Stimulated activated CD8-positive, alpha-beta memory T cell treated with anti-CD3 and anti-CD28 coated beads, Interleukin-4, amount 100 ng/mL, for 24 hours (primary cell): ENCODE results near the gene ADAM30.
A peak's percentile ranks its signal among the peaks of the same experiment; 100 is the strongest.

Experiments used
- DNase-seq: peaks from one replicate; pipeline ENCODE4 v3.0.0-alpha.2; 2020; ENCODE audit warnings: low read depth

The ADAM30 gene

GRCh38 chr1:119908661-119909060 lies 12.3 kb upstream of the ADAM30 start:
- DNase-seq, result no peak

GRCh38 chr1:119906927-119907652 lies 10.8 kb upstream of the ADAM30 start:
- no peak for DNase-seq

DNA sequence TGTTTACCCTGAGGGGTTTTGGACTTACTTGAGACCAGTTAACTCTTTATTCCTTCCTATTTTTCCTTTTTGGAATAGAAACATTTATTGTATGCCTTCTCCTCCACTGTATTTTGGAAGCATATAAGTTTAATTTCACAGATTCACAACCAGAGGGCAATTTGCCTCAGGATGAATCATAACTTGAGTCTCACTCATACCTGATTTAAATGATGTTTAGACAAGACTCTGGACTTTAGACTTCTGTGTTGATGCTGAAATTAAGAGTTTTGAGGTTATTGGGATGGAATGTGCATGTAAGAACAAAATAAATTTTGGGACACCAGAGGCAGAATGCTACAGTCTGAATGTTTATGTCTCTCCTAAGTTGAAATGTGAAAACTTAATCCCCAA lies 7.1 kb upstream of the ADAM30 start:
- DNase-seq, result no peak

DNA sequence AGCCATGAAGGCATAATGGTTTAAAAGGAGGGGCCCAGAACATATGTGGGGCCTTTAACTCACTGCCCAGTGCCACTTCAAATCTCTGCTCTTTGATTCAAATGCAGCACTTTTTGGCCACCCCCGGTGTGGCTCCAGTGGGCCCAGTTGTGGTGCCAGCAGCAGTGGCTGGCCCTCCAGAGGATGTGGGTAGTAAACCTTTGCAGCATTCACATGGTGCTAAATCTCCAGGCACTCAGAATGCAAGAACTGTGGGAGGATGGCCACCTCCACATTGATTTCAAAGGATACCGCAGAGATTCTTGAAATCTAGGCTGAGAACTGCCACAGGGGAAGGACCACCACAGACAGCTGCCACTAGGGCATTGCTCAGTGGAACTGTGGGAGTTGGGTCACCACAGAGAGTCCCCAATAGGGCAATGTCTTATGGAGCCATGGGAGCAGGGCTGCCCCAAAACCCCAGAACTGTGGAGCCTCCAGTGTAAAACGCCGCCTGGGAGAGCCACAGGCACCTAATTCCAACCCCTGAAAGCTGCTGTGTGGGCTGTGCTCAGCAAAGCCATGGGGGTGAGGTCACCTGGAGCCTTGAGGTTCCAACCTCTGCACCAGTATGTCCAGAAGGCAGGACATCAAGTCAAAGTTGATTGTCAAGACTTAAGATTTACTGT lies 6.6 kb upstream of the ADAM30 start:
- DNase-seq, result no peak

- no peak for DNase-seq
Measured at GRCh38 chr1:119898981-119899720, 2.8 kb upstream of the ADAM30 start.

DNA sequence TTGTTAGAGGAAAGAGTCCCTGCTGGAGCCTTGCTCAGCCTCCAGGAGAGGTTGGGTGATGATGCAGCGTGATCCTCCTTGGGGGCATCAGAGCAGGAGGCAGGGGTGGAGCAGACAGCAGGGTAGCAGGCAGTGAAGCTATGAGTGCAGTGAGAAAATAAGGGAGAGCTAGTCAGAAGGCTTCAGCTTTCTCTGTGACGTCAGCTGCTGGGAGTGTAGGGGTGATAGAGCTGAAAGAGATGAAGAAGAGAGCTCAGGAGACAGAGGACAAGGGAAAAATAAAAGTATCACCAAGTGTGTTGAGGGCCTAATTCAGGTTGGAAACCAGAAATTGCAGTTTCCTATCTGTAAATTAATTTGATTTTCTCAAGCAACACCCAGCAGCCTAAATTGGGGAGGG lies 2.2 kb upstream of the ADAM30 start:
- DNase-seq, result no peak

- DNase-seq, result no peak
Measured at GRCh38 chr1:119895102-119895501, 1.2 kb downstream of the ADAM30 start.

DNA sequence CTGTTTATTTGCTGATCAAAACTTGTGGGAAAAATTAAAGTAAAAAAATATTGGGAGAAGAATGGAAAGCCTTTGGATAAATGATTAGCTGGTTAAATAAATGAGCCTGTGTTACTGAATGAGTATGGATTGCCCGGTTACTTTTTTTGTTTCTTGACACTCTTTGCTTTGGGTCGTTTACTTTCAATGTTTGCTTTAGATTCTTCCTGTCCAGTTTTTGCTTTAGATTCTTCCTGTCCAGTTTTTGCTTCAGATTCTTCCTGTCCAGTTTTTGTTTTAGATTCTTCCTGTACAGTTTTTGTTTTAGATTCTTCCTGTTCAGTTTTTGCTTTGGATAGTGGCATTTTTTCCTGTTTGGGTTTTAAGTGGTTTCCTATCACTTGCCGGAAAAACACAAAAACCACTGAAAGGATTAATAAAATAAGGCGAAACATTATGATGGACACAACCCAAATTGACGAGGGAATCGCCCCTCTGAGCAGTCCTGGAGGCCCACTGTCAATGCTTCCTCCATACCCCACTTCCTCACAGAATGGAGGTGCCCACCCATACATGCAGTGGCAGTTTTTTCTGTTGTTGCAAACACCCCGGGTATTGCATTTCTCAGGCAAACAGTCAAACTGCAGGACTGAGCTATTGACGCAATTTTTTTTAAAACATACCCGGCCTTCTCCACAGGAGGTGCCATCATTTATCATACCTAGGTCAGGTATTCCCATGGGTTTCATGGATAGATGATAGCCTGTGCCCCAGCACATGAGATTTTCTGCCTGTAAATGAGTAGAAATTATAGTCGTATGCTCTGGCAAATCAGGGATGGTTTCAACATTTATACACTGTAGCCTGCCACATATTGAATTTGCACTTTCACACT lies 2.3 kb downstream of the ADAM30 start:
- no peak for DNase-seq

DNA sequence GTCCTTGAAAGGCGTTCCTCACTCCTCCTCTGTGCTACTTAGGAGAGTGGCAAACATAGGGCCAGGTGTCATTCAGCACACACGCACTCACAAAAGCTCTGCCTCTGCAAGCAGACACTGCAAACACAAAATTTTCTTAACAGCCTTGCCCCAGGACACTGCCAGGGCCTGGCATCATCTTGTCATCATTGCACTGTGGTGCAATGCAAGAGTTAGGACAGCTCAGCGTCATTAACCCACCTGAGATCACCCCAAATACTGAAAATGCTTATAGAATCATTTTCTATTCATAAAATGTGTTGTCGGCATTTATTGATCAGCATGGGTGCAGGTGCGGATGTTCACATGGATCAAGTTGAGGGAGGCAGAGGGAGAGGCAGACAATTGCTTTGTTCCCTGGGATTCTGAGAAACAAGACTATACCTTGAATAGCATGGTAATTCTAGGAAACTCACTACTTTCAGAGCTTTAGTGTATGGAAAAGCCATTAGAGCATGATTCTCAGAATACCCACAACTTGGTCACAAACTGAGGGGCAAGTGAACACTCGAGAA lies 3.0 kb downstream of the ADAM30 start:
- no peak for DNase-seq

DNA sequence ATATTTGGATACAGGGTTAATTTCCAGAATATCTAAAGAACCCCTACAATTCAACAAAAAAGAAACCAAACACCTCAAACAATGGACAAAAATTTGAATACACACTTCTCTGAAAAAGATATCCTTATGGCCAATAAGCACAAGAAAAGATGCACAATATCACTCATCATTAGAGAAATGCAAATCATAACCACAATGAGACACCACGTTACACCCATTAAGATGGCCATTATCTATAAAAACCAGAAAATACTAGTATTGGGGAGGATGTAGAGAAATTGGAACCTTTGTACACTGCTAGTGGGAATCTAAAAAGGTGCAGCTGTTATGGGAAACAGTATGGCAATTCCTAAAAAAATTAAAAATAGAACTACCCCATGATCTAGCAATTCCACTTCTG lies 4.9 kb downstream of the ADAM30 start:
- no peak for DNase-seq

GRCh38 chr1:119888476-119888875 lies 7.8 kb downstream of the ADAM30 start:
- DNase-seq, result no peak

GRCh38 chr1:119887427-119887826 lies 8.9 kb downstream of the ADAM30 start:
- DNase-seq, result no peak

DNA sequence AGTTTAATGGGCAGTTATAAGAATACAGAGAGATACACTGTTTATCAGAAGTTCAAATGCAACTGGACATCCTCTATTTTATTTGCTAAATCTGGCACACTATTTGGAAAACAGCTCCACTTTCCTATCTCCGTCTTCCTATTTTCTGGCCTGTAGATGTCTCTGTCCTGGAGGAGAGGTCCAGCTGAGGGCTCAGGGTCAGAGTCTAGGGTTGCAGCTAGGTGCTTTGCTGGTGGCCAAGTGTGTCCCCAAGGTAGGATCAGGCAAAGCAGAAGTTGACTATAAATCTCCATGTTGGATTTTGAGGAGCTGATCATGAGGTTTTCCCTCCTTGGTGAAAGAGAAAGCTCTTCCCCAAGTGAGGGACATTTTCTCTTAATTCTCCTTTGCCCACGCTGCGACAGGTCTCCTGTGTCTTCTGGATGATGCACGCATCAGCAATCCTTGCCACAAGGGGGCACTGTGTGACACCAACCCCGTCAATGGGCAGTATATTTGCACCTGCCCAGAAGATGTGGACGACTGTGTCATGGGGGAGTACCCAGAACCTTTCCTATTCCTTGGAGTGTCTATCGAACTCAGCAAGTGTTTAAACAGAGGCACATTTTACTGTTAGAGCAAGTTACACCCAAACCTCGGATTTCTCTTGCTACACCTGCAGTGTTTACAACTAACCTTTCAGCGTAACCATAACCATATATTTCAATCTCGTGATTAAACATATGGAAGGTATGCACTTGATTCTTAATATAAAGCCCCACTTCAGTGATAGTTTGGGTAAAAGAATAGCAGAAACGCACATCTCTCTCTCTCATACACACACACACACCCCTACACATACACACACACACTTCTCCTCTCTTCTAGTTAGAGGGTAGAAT lies 10.2 kb downstream of the ADAM30 start:
- peak; percentile 29 for DNase-seq

DNA sequence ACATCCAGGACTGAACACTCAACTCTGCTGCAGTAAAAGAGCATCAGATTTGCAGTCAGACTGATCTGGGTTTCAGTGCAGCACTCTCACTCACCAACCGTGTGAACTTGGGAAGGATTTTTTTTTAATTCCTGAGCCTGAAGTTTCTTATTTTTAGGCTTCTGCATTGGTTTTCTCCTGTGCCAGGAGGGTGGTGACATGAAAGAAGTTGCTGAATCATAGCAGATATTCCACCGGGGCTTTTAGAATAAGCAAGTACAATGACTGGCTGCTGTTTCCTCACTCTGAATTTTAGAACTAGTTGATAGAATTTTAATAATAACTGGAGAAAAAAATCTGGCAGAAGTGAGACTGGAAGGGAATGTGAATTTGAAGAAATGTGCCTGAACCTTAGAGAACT lies 11.6 kb downstream of the ADAM30 start:
- no peak for DNase-seq

DNA sequence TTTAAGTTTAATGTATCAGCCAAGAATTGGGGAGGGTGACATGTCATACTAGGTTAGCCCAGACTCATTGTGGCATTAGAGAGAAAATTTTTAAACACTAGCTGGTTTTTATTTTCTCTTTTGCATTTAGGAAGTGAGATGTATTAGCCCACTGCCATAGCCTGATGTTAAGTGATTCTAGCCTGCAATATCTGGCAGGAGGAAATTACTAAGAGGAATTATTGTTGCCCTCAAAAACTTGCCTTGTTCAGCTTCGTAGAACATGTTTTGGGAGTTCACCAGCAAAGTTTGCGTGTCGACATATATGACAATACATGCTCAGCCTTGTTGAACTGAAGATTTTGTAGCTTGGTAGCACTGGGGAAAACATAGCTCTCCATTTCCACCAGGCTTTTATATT lies 12.5 kb downstream of the ADAM30 start:
- no peak for DNase-seq

DNA sequence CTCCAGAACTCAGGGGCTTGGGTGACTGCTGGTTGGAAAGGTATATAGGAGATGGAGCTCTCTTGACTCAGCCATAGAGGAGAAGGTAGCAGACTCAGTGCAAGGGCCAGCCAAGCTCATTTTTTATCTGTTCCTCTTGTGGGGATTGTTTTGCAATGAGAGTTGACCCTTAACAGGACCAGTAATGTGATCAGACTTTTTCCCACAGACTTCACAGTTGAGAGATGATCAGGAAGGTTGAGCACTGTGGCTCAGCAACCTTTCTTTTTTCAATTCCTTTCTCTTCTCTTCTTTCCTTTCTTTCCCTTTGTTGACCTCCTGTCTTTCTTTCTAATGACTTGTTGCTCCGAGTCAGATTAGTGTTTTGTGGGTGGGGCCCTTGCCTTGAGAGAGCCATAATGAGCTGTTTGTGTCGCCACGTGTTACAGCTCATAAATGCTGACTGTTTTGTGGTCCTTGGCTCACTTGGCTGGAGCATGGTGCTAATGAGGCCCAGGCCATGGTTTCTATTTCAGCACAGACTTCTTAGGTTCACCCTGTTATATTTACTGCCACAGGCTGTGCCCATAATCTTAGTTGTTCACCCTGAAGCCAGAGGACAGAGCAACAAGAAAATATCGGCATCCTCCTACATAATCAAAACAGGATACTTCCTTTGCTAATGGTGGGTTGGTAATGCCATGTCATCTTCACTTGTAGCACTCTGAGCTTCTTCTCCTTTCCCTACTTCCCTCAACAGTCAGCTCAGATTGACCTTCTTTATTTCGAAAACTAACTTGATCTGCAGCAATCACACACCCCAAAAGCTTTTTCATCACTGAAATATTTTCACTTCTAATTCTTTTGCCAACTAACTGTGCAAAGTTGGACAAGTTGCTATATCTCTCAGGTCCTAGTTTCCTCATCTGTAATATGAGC lies 13.9 kb downstream of the ADAM30 start:
- no peak for DNase-seq

DNA sequence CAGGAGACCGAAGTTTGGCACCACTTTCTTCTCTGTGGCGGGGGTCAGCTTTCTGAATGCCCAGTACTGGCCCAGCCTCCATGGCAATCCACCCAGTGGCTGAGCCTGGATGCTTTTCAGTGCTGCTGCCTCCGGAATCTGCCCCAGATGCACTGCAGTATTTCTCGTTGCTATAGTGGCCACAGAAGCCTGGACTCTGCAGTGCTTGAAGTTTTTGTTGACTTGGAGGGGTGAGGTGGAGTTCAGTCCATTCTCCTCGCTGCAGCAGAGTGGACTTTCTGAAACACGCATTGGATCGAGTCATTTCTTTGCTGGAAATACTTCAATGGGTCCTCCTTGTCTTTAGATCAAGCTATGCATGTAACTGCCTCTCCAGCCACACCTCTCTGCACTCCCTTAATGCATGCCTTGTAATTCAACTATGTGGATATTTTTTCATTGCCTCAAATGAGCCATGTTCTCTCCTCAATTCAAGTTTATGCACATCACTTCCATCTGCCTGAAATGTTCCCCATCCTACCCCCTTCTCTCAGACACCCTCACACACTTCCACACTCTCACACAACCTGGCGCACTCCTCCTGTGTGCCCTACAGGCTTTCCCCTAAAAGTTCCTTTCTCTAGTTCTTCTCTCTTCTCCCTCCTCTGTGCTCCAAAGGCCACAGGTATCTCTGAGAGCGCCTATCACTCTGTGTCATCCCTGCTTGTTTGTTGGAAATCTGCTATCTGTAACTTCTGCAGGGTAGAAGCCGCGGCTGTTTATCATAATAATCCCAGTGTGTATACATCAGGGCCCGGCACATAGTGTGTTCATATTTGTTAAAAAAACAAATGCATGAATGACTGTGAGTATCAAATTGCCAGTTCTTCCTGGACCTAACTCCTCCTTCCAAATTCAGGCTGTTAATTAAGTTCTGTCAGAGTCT lies 16.5 kb downstream of the ADAM30 start:
- DNase-seq, result no peak

DNA sequence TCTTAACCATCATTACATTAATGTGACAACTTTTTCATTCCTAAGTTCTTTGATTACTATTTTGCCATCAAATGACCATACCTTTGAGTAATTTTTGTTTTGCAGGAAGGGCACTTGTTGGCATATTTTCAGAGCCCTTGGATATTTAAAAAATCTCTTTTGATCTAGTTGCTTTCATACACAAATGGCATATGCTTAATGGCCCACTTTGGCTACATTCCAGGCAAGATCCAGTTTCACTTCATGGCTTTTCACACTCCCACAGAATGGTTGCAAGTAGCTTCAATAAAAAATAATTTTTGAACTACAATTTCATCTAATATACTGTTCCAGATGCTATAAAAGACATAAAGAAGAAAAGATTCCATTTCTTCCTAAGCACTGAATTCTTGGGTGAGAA lies 18.1 kb downstream of the ADAM30 start:
- no peak for DNase-seq

DNA sequence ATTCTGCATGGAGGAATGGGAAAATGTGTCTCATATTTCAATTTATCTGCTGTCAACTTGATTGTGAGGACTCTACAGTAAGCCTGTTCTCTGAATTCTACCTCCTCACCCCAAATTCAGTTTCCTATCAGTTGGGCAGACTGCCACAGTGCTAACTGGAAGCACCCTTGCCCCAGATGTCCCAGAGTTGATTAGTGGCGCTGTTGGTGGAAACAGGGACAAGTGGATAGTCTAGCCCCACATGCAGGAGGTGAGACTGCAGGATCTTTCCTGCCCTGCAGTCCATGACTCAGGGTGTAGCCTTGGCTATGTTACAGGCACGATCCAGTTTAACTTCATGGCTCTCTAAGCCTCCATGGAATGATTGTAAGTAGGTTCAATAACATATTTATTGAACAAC lies 22.1 kb downstream of the ADAM30 start:
- DNase-seq, result no peak
